OCI-LY3 (cell line): ENCODE data around the gene AKT3.

ENCODE experiments used
- EZH2phosphoT487 ChIP-seq: fragments of 200-600 bp; shearing (Covaris generic); IDR thresholded peaks from 2 replicates; pipeline ENCODE4 v1.6.1; 2018; ENCODE audit warnings: antibody characterized with exemption, mixed run types, low read depth
- TF ChIP-seq, protein P1 (sequence below): fragments of 200-600, 300-600 bp; sonication (generic); IDR thresholded peaks from 2 replicates; pipeline ENCODE4 v1.5.1; 2014; ENCODE audit warnings: antibody characterized with exemption, low read length, low read depth

DNA sequence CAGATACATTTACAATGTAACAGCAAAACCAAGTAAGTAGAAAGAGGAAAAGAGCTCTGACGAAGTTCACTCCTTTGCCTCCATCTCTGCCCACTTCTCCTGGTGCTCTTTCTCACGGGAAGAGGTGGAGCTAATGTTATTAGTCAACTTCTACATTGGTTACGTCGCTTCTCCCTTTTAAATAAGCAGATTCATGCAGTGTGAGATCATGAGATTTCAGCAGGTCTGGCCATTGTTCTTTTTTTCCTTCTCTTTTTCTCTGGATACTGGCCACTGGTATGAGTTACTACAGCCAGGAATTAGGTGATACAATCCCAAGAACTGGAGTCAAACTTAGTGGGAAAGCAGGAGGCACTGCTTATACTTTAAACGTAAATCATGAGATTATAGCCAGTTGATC is 207.1 kb downstream of the AKT3 start:
- TF ChIP-seq, protein P1, sequence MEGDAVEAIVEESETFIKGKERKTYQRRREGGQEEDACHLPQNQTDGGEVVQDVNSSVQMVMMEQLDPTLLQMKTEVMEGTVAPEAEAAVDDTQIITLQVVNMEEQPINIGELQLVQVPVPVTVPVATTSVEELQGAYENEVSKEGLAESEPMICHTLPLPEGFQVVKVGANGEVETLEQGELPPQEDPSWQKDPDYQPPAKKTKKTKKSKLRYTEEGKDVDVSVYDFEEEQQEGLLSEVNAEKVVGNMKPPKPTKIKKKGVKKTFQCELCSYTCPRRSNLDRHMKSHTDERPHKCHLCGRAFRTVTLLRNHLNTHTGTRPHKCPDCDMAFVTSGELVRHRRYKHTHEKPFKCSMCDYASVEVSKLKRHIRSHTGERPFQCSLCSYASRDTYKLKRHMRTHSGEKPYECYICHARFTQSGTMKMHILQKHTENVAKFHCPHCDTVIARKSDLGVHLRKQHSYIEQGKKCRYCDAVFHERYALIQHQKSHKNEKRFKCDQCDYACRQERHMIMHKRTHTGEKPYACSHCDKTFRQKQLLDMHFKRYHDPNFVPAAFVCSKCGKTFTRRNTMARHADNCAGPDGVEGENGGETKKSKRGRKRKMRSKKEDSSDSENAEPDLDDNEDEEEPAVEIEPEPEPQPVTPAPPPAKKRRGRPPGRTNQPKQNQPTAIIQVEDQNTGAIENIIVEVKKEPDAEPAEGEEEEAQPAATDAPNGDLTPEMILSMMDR: no peak
- no peak for TF ChIP-seq EZH2phosphoT487
